Measurements from ENCODE around the gene STRBP.

- TF ChIP-seq CTCF (IDR thresholded peaks at IDR 0.05; ENCODE audit: low read depth, low read length) (no peak), POLR2A (IDR thresholded peaks at IDR 0.05; ENCODE audit: extremely low read depth, insufficient read length) (no peak), MYC (IDR thresholded peaks at IDR 0.05; ENCODE audit: low read depth, low read length) (no peak)
Observed at GRCh38 chr9:123121457-123121856, 146.9 kb downstream of the STRBP start.
